Esophagus squamous epithelium (tissue), 5 donors: ENCODE results near the gene HSPA9. TPM values are rescaled to one million over a fixed set of nuclear protein-coding genes. Genes with fewer than 3 reads are reported as not detected.
A peak's percentile ranks its signal among the peaks of the same experiment; 100 is the strongest.

Source experiments
- DNase-seq: peaks from one replicate; lab custom pipeline; 2025; lab: John Stamatoyannopoulos, UW
- H3K27ac ChIP-seq, 4 donors: fragments of 200-600 bp; sonication (generic); one replicate each; pipeline ENCODE4 v1.5.1; 2016 to 2019; ENCODE audit warnings: mild to moderate bottlenecking in 1 of 4
- H3K27me3 ChIP-seq, 4 donors: fragments of 200-600 bp; sonication (generic); 1 replicate in 3 of 4; 2 replicates in 1 of 4; pipeline versions ENCODE4 v1.5.1 to v1.6.0; 2017 to 2021; ENCODE audit warnings: antibody characterized with exemption in 1 of 4
- H3K36me3 ChIP-seq, 3 donors: fragments of 200-600 bp; sonication (generic); one replicate each; pipeline ENCODE4 v1.5.1; 2016 to 2019
- H3K4me1 ChIP-seq, 3 donors: fragments of 200-600 bp; sonication (generic); one replicate each; pipeline ENCODE4 v1.5.1; 2017 to 2019
- H3K4me3 ChIP-seq, 4 donors: fragments of 200-600 bp; sonication (generic); 1 replicate in 3 of 4; 2 replicates in 1 of 4; pipeline ENCODE4 v1.5.1; 2016 to 2019; ENCODE audit warnings: mild to moderate bottlenecking in 2 of 4, moderate library complexity in 1 of 4
- H3K9me3 ChIP-seq, 3 donors: fragments of 200-600 bp; sonication (generic); one replicate each; pipeline ENCODE4 v1.5.1; 2016 to 2019
- CTCF ChIP-seq, 6 experiments: fragments of 450-650 bp in 4 of 6; fragments of 200-600 bp in 2 of 6; sonication (generic) in 2 of 6; IDR thresholded peaks; one replicate each; pipeline ENCODE4 v1.5.1; 2016 to 2019; ENCODE audit warnings: antibody characterized with exemption in 6 of 6, mild to moderate bottlenecking in 4 of 6, moderate library complexity in 4 of 6
- POLR2A ChIP-seq, 4 donors: fragments of 450-650 bp; IDR thresholded peaks; one replicate each; pipeline ENCODE4 v1.6.1; 2017; ENCODE audit warnings: antibody characterized with exemption in 4 of 4, mild to moderate bottlenecking in 4 of 4, moderate library complexity in 3 of 4
- WGBS, 2 donors: methylation state at CpG; one replicate each; pipeline ENCODE4 v1.1.5; 2018; 5-methylcytosine and 5-hydroxymethylcytosine counted together
- intact Hi-C: fragments of 100-400 bp; cut with DNase I; formaldehyde crosslinking; loops from one replicate; pipeline ENCODE4 v1.15.0; 2022
- total RNA-seq, 4 donors: library from RNA; depleted of rRNA; stranded (reverse); fragments of >200 nt; gene quantifications; one replicate each; pipeline ENCODE4 v1.1.0, GENCODE V29; 2016
- donor health status: DM: yes; HTN: yes; CAD: no.

The HSPA9 gene
- total RNA-seq, 4 donors from 2014 or later: 185 to 354 (median 279) TPM

- Histone ChIP-seq H3K36me3 (peaks cover 26 to 100% (median 73%) of the 10 kb centered on the region in 3 donors), H3K27ac (peak overlapping the region in 3 of 4 donors; percentile 2 to 30 (median 18))
- intact Hi-C loops: no loop called here
Measured at GRCh38 chr5:138568061-138568824, 7.0 kb downstream of the HSPA9 start.

GRCh38 chr5:138566792-138567191, 8.4 kb downstream of the HSPA9 start:
- Histone ChIP-seq H3K27ac (no peak overlapping the region), H3K4me3 (no peak overlapping the region), H3K9me3 (no peaks in the 10 kb centered on the region), H3K27me3 (no peaks in the 10 kb centered on the region), H3K36me3 (peaks cover 26 to 100% (median 63%) of the 10 kb centered on the region in 3 donors), H3K4me1 (peaks cover 0 to 57% (median 7%) of the 10 kb centered on the region in 3 donors)
- 81 to 83% methylated on average over 3 of the region's 3 CpGs for WGBS, 2 donors
- DNase-seq: no peak
- intact Hi-C loops: no loop called here
- no peak for TF ChIP-seq CTCF (IDR thresholded peaks at IDR 0.05)
- TF ChIP-seq POLR2A (IDR thresholded peaks at IDR 0.05): no peak

More at GRCh38 chr5:138568061-138568824, 7.0 kb downstream of the HSPA9 start:
- Histone ChIP-seq H3K27me3 (no peaks in the 10 kb centered on the region), H3K4me1 (peaks cover 0 to 72% (median 13%) of the 10 kb centered on the region in 3 donors), H3K9me3 (no peaks in the 10 kb centered on the region), H3K4me3 (no peak overlapping the region)
- 45 to 64% methylated on average over 7 to 16 of the region's 16 CpGs for WGBS, 2 donors
- no peak for DNase-seq
- peak in 2 of 6 experiments; percentile 21 to 38 for TF ChIP-seq CTCF (IDR thresholded peaks at IDR 0.05)
- TF ChIP-seq POLR2A (IDR thresholded peaks at IDR 0.05): no peak

- H3K4me3 ChIP-seq: no peak overlapping the region
- H3K27ac ChIP-seq: peak overlapping the region in 1 of 4 donors; percentile 27
- H3K27me3 ChIP-seq: no peaks in the 10 kb centered on the region
- intact Hi-C loops: no loop called here
- no peaks in the 10 kb centered on the region for H3K9me3 ChIP-seq
- 75 to 77% methylated on average over 7 of the region's 7 CpGs for WGBS, 2 donors
- DNase-seq: no peak
- TF ChIP-seq POLR2A (IDR thresholded peaks at IDR 0.05) (no peak), CTCF (IDR thresholded peaks at IDR 0.05) (no peak)
- peaks cover 26 to 100% (median 61%) of the 10 kb centered on the region in 3 donors for H3K36me3 ChIP-seq
- peaks cover 5 to 63% (median 7%) of the 10 kb centered on the region in 3 donors for H3K4me1 ChIP-seq
Measured at GRCh38 chr5:138565100-138565821, 9.9 kb downstream of the HSPA9 start.

- H3K27me3 ChIP-seq: no peaks in the 10 kb centered on the region
- intact Hi-C loops: no loop called here
- WGBS, 2 donors: 75 to 100% methylated on average over 1 to 5 of the region's 9 CpGs
- TF ChIP-seq CTCF (IDR thresholded peaks at IDR 0.05): no peak
- DNase-seq: no peak
- H3K36me3 ChIP-seq: peaks cover 26 to 100% (median 56%) of the 10 kb centered on the region in 3 donors
- H3K27ac ChIP-seq: no peak overlapping the region
- H3K9me3 ChIP-seq: no peaks in the 10 kb centered on the region
- H3K4me1 ChIP-seq: peaks cover 6 to 62% (median 7%) of the 10 kb centered on the region in 3 donors
- H3K4me3 ChIP-seq: no peak overlapping the region
Measured at GRCh38 chr5:138564242-138564641, 11.0 kb downstream of the HSPA9 start.
